Uterus (tissue), 4 donors: ENCODE results near the gene IYD. TPM values are rescaled to one million over a fixed set of nuclear protein-coding genes. Genes with fewer than 3 reads are reported as not detected.

Experiments
- DNase-seq, 2 donors: peaks; one replicate each; pipeline ENCODE4 v3.0.0-alpha.2; 2019 to 2020
- H3K27ac ChIP-seq, 2 donors: fragments of 200-600 bp; sonication (generic); 1 replicate in 1 of 2; 2 replicates in 1 of 2; pipeline ENCODE4 v1.5.1; 2016 to 2018
- H3K27me3 ChIP-seq, 2 donors: fragments of 200-600 bp; sonication (generic); one replicate each; pipeline ENCODE4 v1.5.1; 2018 to 2019; ENCODE audit warnings: control low read depth in 1 of 2
- H3K36me3 ChIP-seq, 2 donors: fragments of 200-600 bp; sonication (generic); one replicate each; pipeline ENCODE4 v1.5.1; 2019; ENCODE audit warnings: control low read depth in 1 of 2
- H3K4me1 ChIP-seq, 2 donors: fragments of 200-600 bp; sonication (generic); one replicate each; pipeline ENCODE4 v1.5.1; 2018 to 2019; ENCODE audit warnings: control low read depth in 1 of 2
- H3K4me3 ChIP-seq, 2 donors: fragments of 200-600 bp; sonication (generic); 1 replicate in 1 of 2; 2 replicates in 1 of 2; pipeline ENCODE4 v1.5.1; 2018 to 2019; ENCODE audit warnings: mild to moderate bottlenecking in 1 of 2
- H3K9me3 ChIP-seq, 2 donors: fragments of 200-600 bp; sonication (generic); one replicate each; pipeline ENCODE4 v1.5.1; 2019; ENCODE audit warnings: control low read depth in 1 of 2
- CTCF ChIP-seq, 4 experiments: fragments of 200-600 bp in 2 of 4; fragments of 450-650 bp in 2 of 4; sonication (generic) in 2 of 4; IDR thresholded peaks; one replicate each; pipeline ENCODE4 v1.5.1; 2016 to 2019; ENCODE audit warnings: antibody characterized with exemption in 4 of 4, mild to moderate bottlenecking in 2 of 4, moderate library complexity in 1 of 4
- POLR2A ChIP-seq, 2 donors: fragments of 450-650 bp; IDR thresholded peaks; one replicate each; pipeline ENCODE4 v1.6.1; 2016; ENCODE audit warnings: antibody characterized with exemption in 2 of 2, mild to moderate bottlenecking in 1 of 2, moderate library complexity in 1 of 2
- intact Hi-C: fragments of 100-400 bp; cut with DNase I; formaldehyde crosslinking; loops from one replicate; pipeline ENCODE4 v1.15.1; 2023; ENCODE audit warnings: low total_unique reads
- total RNA-seq, 4 donors: library from RNA; depleted of rRNA in 3 of 4; stranded (reverse); fragments of >200 nt in 3 of 4; gene quantifications; one replicate each; pipeline versions ENCODE4 v1.1.0 to v1.2.4, GENCODE V29; 2014 to 2023
- donor health status: DM: yes; HTN: yes; CAD: no.

The IYD gene
- total RNA-seq, 4 donors from 2014 or later, result not detected

GRCh38 chr6:150355932-150356331, 12.9 kb upstream of the IYD start:
- Histone ChIP-seq H3K4me1 (peaks cover 0 to 10% of the 10 kb centered on the region in 2 donors), H3K27ac (no peak overlapping the region), H3K27me3 (no peaks in the 10 kb centered on the region), H3K9me3 (no peaks in the 10 kb centered on the region), H3K36me3 (no peaks in the 10 kb centered on the region), H3K4me3 (no peak overlapping the region)
- no peak for DNase-seq
- intact Hi-C loops, result no loop called here
- TF ChIP-seq POLR2A (IDR thresholded peaks at IDR 0.05) (no peak), CTCF (IDR thresholded peaks at IDR 0.05) (no peak)

GRCh38 chr6:150361876-150362275, 6.9 kb upstream of the IYD start:
- H3K36me3 ChIP-seq, result no peaks in the 10 kb centered on the region
- TF ChIP-seq CTCF (IDR thresholded peaks at IDR 0.05) (no peak), POLR2A (IDR thresholded peaks at IDR 0.05) (no peak)
- no peak overlapping the region for H3K27ac ChIP-seq
- no peaks in the 10 kb centered on the region for H3K9me3 ChIP-seq
- H3K27me3 ChIP-seq, result no peaks in the 10 kb centered on the region
- H3K4me1 ChIP-seq, result no peaks in the 10 kb centered on the region
- DNase-seq, result no peak
- intact Hi-C loops, result no loop called here
- H3K4me3 ChIP-seq, result no peak overlapping the region

- intact Hi-C loops, result no loop called here
- no peak for DNase-seq
- H3K4me3 ChIP-seq, result no peak overlapping the region
- H3K4me1 ChIP-seq, result no peaks in the 10 kb centered on the region
- H3K36me3 ChIP-seq, result no peaks in the 10 kb centered on the region
- H3K27me3 ChIP-seq, result no peaks in the 10 kb centered on the region
- TF ChIP-seq POLR2A (IDR thresholded peaks at IDR 0.05), result no peak
- no peak for TF ChIP-seq CTCF (IDR thresholded peaks at IDR 0.05)
- H3K9me3 ChIP-seq, result no peaks in the 10 kb centered on the region
- no peak overlapping the region for H3K27ac ChIP-seq
Measured at GRCh38 chr6:150363733-150364132, 5.1 kb upstream of the IYD start.

- no peak overlapping the region for H3K4me3 ChIP-seq
- intact Hi-C loops, result no loop called here
- no peaks in the 10 kb centered on the region for H3K4me1 ChIP-seq
- no peaks in the 10 kb centered on the region for H3K27me3 ChIP-seq
- H3K27ac ChIP-seq, result no peak overlapping the region
- no peak for TF ChIP-seq POLR2A (IDR thresholded peaks at IDR 0.05)
- H3K36me3 ChIP-seq, result no peaks in the 10 kb centered on the region
- H3K9me3 ChIP-seq, result no peaks in the 10 kb centered on the region
- no peak for DNase-seq
Measured at GRCh38 chr6:150366118-150366778, 2.6 kb upstream of the IYD start.

GRCh38 chr6:150369408-150369807, 596 bp downstream of the IYD start:
- no peaks in the 10 kb centered on the region for H3K9me3 ChIP-seq
- no peak overlapping the region for H3K4me3 ChIP-seq
- TF ChIP-seq POLR2A (IDR thresholded peaks at IDR 0.05), result no peak

GRCh38 chr6:150370112-150370511, 1.3 kb downstream of the IYD start:
- Histone ChIP-seq H3K36me3 (no peaks in the 10 kb centered on the region), H3K9me3 (no peaks in the 10 kb centered on the region), H3K27me3 (no peaks in the 10 kb centered on the region), H3K27ac (no peak overlapping the region), H3K4me3 (no peak overlapping the region), H3K4me1 (no peaks in the 10 kb centered on the region)
- no peak for TF ChIP-seq POLR2A (IDR thresholded peaks at IDR 0.05)
- TF ChIP-seq CTCF (IDR thresholded peaks at IDR 0.05), result no peak
- intact Hi-C loops, result no loop called here
- DNase-seq, result no peak

More at GRCh38 chr6:150369408-150369807, 596 bp downstream of the IYD start:
- H3K27ac ChIP-seq, result no peak overlapping the region
- intact Hi-C loops, result no loop called here
- no peaks in the 10 kb centered on the region for H3K27me3 ChIP-seq
- no peak for DNase-seq
- no peaks in the 10 kb centered on the region for H3K4me1 ChIP-seq
- H3K36me3 ChIP-seq, result no peaks in the 10 kb centered on the region
